Mesendoderm (in vitro differentiated cells): Measurements from ENCODE around the gene RERE.

ENCODE experiments used
- DNase-seq: peaks from one replicate; pipeline ENCODE4 v3.0.0; 2013
- H2AK5ac ChIP-seq: 2 replicates; pipeline ENCODE4 v1.6.1; 2013; ENCODE audit warnings: low read length, inconsistent platforms
- H2BK120ac ChIP-seq: 2 replicates; pipeline ENCODE4 v1.6.1; 2013; ENCODE audit warnings: low read depth, mild to moderate bottlenecking, low read length, moderate library complexity, mixed read lengths
- H2BK15ac ChIP-seq: replicated peaks from 2 replicates; pipeline ENCODE4 v1.6.1; 2013; ENCODE audit warnings: low read depth, mild to moderate bottlenecking, moderate library complexity
- H2BK5ac ChIP-seq: 2 replicates; pipeline ENCODE4 v1.6.1; 2013; ENCODE audit warnings: low read length, inconsistent platforms
- H3K18ac ChIP-seq: 2 replicates; pipeline ENCODE4 v1.6.1; 2013; ENCODE audit warnings: mild to moderate bottlenecking, low read length, mixed read lengths
- H3K23ac ChIP-seq: one replicate; pipeline ENCODE4 v1.6.1; 2013; ENCODE audit warnings: low read length
- H3K27ac ChIP-seq: 2 replicates; pipeline ENCODE4 v1.5.1; 2013; ENCODE audit warnings: low read depth, mild to moderate bottlenecking, inconsistent platforms, low read length, moderate library complexity
- H3K27me3 ChIP-seq: 2 replicates; pipeline ENCODE4 v1.6.1; 2013; ENCODE audit warnings: low read length, control low read depth, mild to moderate bottlenecking, inconsistent platforms; ENCODE audit not compliant: insufficient read depth, poor library complexity
- H3K36me3 ChIP-seq: 2 replicates; pipeline ENCODE4 v1.6.1; 2013; ENCODE audit warnings: low read length, inconsistent platforms; ENCODE audit not compliant: control insufficient read depth, insufficient read depth
- H3K4ac ChIP-seq: one replicate; pipeline ENCODE4 v1.6.1; 2013; ENCODE audit warnings: low read depth, mild to moderate bottlenecking, low read length, moderate library complexity
- H3K4me1 ChIP-seq: 2 replicates; pipeline ENCODE4 v1.6.1; 2013; ENCODE audit warnings: low read depth, low read length, inconsistent platforms; ENCODE audit not compliant: control insufficient read depth
- H3K4me2 ChIP-seq: 2 replicates; pipeline ENCODE4 v1.6.1; 2013; ENCODE audit warnings: low read length
- H3K4me3 ChIP-seq: 2 replicates; pipeline ENCODE4 v1.5.1; 2013; ENCODE audit warnings: mild to moderate bottlenecking, low read length
- H3K56ac ChIP-seq: one replicate; pipeline ENCODE4 v1.6.1; 2013; ENCODE audit warnings: low read length
- H3K79me1 ChIP-seq: 2 replicates; pipeline ENCODE4 v1.6.1; 2013; ENCODE audit warnings: low read length, inconsistent platforms
- H3K79me2 ChIP-seq: 2 replicates; pipeline ENCODE4 v1.6.1; 2013; ENCODE audit warnings: mild to moderate bottlenecking, low read length; ENCODE audit not compliant: control insufficient read depth, insufficient read depth
- H3K9ac ChIP-seq: 2 replicates; pipeline ENCODE4 v1.6.1; 2013; ENCODE audit warnings: low read length, inconsistent platforms
- H4K5ac ChIP-seq: one replicate; pipeline ENCODE4 v1.6.1; 2013; ENCODE audit warnings: low read length
- H4K8ac ChIP-seq: one replicate; pipeline ENCODE4 v1.6.1; 2013; ENCODE audit warnings: low read depth, mild to moderate bottlenecking, control low read depth, low read length, moderate library complexity
- WGBS: extraction: QIAGEN DNeasy Blood & Tissue Kit; methylation state at CpG from one replicate; pipeline ENCODE4 v1.1.7; 2013; ENCODE audit warnings: low lambda C conversion rate, missing lambda C conversion rate; ENCODE audit not compliant: insufficient coverage; ENCODE audit errors: extremely low coverage; 5-methylcytosine and 5-hydroxymethylcytosine counted together

The RERE gene

GRCh38 chr1:8396786-8397406 is 420.5 kb downstream of the RERE start:
- H4K5ac ChIP-seq: no peak overlapping the region
- H3K9ac ChIP-seq: no peak overlapping the region
- H3K79me2 ChIP-seq: peaks cover 22% of the 10 kb centered on the region
- H4K8ac ChIP-seq: no peak overlapping the region
- no peak overlapping the region for H3K23ac ChIP-seq
- H2BK15ac ChIP-seq: no peak overlapping the region
- no peak overlapping the region for H3K4me2 ChIP-seq
- peaks cover 25% of the 10 kb centered on the region for H3K79me1 ChIP-seq
- no CpG with 5 or more reads among the region's 4 CpGs for WGBS
- H3K4me1 ChIP-seq: peaks cover 19% of the 10 kb centered on the region
- no peak overlapping the region for H3K4ac ChIP-seq
- H3K27me3 ChIP-seq: no peaks in the 10 kb centered on the region
- no peak overlapping the region for H3K4me3 ChIP-seq
- no peak overlapping the region for H3K18ac ChIP-seq
- no peak overlapping the region for H3K56ac ChIP-seq
- H2BK120ac ChIP-seq: no peak overlapping the region
- peak; percentile 89 for DNase-seq
- no peak overlapping the region for H2AK5ac ChIP-seq
- H2BK5ac ChIP-seq: no peak overlapping the region
- peaks cover 2% of the 10 kb centered on the region for H3K36me3 ChIP-seq
- no peak overlapping the region for H3K27ac ChIP-seq

DNA sequence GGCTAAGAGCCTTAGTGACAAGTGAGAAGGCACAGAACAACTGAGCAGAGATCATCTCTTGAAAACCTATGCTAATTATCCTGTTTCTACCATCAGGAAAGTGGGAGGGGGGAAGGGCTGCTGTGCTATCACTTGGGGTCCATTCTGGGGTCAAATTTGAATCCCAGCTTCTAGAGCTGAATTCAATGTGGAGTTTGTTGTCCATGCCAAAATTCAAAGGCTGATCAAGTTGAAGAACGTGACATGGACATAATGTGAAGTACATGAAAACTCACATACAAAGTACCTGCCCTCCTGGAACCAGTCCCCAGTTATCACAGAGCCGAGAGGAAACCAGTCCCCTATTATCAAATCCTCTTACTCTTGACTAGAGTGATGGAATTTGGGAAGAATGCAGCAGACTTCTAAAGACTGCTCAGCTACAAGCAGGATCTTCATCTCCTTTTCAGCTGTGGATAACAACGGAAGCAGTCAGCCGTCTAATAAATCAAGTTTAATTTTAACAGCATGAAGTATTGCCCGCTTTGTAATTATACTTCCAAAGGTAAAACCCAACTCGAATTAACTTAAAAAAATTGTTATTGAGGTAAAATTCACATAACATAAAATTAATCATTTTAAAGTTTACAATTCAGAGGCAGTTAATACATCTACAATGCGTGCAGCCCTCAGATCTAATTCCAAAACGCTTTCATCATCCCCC is 421.2 kb downstream of the RERE start:
- Histone ChIP-seq H3K4me3 (no peak overlapping the region), H2BK5ac (no peak overlapping the region), H3K79me1 (peaks cover 25% of the 10 kb centered on the region), H2AK5ac (no peak overlapping the region), H3K27me3 (no peaks in the 10 kb centered on the region), H3K56ac (no peak overlapping the region), H3K4me1 (peaks cover 19% of the 10 kb centered on the region), H3K4me2 (no peak overlapping the region), H3K79me2 (peaks cover 22% of the 10 kb centered on the region), H4K5ac (no peak overlapping the region), H3K9ac (no peak overlapping the region), H3K36me3 (peaks cover 2% of the 10 kb centered on the region), H3K18ac (no peak overlapping the region), H4K8ac (no peak overlapping the region), H3K4ac (no peak overlapping the region), H3K27ac (no peak overlapping the region), H2BK15ac (no peak overlapping the region), H2BK120ac (no peak overlapping the region), H3K23ac (no peak overlapping the region)
- WGBS: no CpG with 5 or more reads among the region's 8 CpGs
- DNase-seq: peak; percentile 86

- Histone ChIP-seq H4K5ac (no peak overlapping the region), H3K4me1 (peaks cover 19% of the 10 kb centered on the region), H3K4me2 (no peak overlapping the region), H3K56ac (no peak overlapping the region), H3K27ac (no peak overlapping the region), H2BK120ac (no peak overlapping the region), H2BK5ac (no peak overlapping the region), H3K79me2 (peaks cover 22% of the 10 kb centered on the region), H3K27me3 (no peaks in the 10 kb centered on the region), H2BK15ac (no peak overlapping the region), H3K4ac (no peak overlapping the region), H3K9ac (no peak overlapping the region), H3K23ac (no peak overlapping the region), H2AK5ac (no peak overlapping the region), H4K8ac (no peak overlapping the region), H3K4me3 (no peak overlapping the region), H3K36me3 (peaks cover 2% of the 10 kb centered on the region), H3K18ac (no peak overlapping the region), H3K79me1 (peaks cover 25% of the 10 kb centered on the region)
- DNase-seq: no peak
- no CpG with 5 or more reads among the region's 2 CpGs for WGBS
These were observed 422.0 kb downstream of the RERE start for GRCh38 chr1:8395433-8395866.

GRCh38 chr1:8394456-8395321 is 422.8 kb downstream of the RERE start:
- Histone ChIP-seq H3K27ac (no peak overlapping the region), H3K4me2 (no peak overlapping the region), H4K8ac (no peak overlapping the region), H2BK5ac (no peak overlapping the region), H3K79me1 (peaks cover 28% of the 10 kb centered on the region), H3K36me3 (peaks cover 2% of the 10 kb centered on the region), H3K23ac (no peak overlapping the region), H3K4me1 (peaks cover 19% of the 10 kb centered on the region), H4K5ac (no peak overlapping the region), H3K27me3 (no peaks in the 10 kb centered on the region), H3K9ac (no peak overlapping the region), H3K79me2 (peaks cover 26% of the 10 kb centered on the region), H3K4me3 (no peak overlapping the region), H3K4ac (no peak overlapping the region), H2AK5ac (no peak overlapping the region), H2BK120ac (no peak overlapping the region), H3K18ac (no peak overlapping the region), H2BK15ac (no peak overlapping the region), H3K56ac (no peak overlapping the region)
- DNase-seq: no peak
- WGBS: no CpG with 5 or more reads among the region's 10 CpGs

DNA sequence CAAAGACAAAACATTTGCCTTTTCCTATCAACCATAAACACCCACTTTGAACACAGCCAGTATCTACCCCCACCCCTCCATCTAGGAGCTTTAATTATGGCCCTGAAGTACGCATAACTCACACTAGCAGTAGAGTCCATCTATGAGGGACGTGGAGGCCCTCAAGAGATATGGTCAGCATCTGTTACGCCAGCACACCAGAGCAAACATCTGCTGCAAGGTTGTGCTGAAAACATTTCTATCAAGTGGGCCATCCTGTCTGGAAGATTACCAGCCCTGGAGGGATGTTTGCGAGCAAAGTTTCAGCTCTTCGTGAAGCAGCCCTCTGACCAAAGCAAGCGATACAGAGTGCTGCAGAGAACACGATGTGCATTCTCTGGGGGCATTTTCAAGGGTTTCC is 424.9 kb downstream of the RERE start:
- H4K5ac ChIP-seq: no peak overlapping the region
- H2AK5ac ChIP-seq: no peak overlapping the region
- no peak overlapping the region for H2BK15ac ChIP-seq
- no peaks in the 10 kb centered on the region for H3K27me3 ChIP-seq
- H3K79me1 ChIP-seq: peaks cover 23% of the 10 kb centered on the region
- no peak overlapping the region for H4K8ac ChIP-seq
- H3K27ac ChIP-seq: no peak overlapping the region
- no CpG with 5 or more reads among the region's 7 CpGs for WGBS
- H3K18ac ChIP-seq: no peak overlapping the region
- no peak overlapping the region for H3K56ac ChIP-seq
- no peak overlapping the region for H2BK5ac ChIP-seq
- peaks cover 14% of the 10 kb centered on the region for H3K4me1 ChIP-seq
- no peak overlapping the region for H3K4me3 ChIP-seq
- no peak for DNase-seq
- no peak overlapping the region for H3K23ac ChIP-seq
- no peak overlapping the region for H3K4ac ChIP-seq
- no peak overlapping the region for H2BK120ac ChIP-seq
- no peaks in the 10 kb centered on the region for H3K36me3 ChIP-seq
- no peak overlapping the region for H3K4me2 ChIP-seq
- H3K9ac ChIP-seq: no peak overlapping the region
- peaks cover 31% of the 10 kb centered on the region for H3K79me2 ChIP-seq
